ENCODE data around the gene FAF1.
"Not testable (repeated sequence)": the region's sequence is repeated elsewhere in the genome, so short reads cannot be mapped to it uniquely, and the experiment has no call there.

Gene FAF1

DNA sequence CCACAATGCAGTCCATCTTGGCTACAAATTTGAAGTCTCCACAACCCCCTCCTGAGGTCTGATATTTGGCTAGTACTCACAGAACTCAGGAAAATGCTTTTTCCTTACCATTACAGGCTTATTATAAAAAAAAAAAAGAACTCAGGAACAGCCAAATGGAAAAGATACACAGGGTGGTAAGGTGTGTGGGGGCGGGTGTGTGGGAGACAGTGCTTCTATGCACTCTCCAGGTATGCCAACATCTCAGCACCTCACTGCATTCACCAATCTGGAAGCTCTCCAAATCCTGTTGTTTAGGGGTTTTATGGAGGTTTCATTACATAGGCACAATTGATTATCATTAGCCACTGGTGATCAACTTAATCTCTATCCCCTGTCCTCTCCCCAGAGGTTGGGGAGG, 126.9 kb downstream of the FAF1 start:
- no peak for DNase-seq

- DNase-seq = no peak
Measured at GRCh38 chr1:50832167-50832566, 127.9 kb downstream of the FAF1 start.

- DNase-seq = no peak
Measured at GRCh38 chr1:50831300-50832061, 128.6 kb downstream of the FAF1 start.

GRCh38 chr1:50830621-50831020, 129.4 kb downstream of the FAF1 start:
- no peak for DNase-seq

DNA sequence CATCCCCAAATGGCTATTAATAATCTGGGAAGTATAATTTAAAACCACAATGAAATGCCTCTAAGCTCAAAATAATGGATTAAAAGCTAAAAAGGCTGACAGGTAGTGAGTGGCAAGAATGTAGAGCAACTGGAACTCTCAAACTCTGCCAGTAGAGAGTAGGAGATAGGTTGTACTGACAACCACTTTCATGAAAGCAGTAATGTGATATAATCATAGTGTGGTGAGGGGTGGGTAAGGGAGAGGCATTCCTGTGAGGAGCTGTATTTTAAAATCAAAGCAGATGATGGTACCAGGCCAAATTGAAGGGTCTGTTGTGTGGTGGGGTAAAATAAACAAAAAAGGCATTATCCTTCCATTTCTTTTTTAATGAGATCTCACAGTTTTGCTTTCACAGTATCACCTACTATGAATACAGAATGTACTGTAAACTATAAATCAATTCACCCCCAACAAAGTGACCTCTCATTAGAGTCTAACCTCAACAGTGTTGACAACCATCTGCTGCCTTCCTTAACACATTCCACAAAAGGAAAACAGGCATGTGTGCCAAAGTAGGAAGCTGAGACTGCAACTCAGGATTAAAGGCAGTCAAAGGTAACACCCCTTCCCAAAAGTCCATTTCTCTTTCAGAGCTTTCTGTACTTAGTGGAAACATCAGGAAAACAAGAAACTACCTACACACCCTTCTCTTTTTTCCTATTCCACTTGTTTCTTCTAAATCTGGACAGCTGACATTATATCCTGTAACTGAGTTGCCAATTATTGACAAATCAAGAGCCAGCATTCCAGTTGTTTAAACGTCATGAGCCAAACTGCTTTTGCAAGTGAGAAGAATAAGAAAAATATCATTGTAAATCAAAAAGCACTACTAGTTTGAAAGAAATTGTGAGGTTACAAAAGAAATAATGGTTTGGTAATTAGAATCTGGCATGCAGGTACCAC, 130.8 kb downstream of the FAF1 start:
- no peak for DNase-seq

GRCh38 chr1:50827546-50827945, 132.5 kb downstream of the FAF1 start:
- DNase-seq = no peak

GRCh38 chr1:50826792-50827191, 133.3 kb downstream of the FAF1 start:
- not testable (repeated sequence) for DNase-seq

- DNase-seq = no peak
Measured at GRCh38 chr1:50822035-50822776, 137.9 kb downstream of the FAF1 start.

- DNase-seq = no peak
Measured at GRCh38 chr1:50820545-50820944, 139.5 kb downstream of the FAF1 start.

DNA sequence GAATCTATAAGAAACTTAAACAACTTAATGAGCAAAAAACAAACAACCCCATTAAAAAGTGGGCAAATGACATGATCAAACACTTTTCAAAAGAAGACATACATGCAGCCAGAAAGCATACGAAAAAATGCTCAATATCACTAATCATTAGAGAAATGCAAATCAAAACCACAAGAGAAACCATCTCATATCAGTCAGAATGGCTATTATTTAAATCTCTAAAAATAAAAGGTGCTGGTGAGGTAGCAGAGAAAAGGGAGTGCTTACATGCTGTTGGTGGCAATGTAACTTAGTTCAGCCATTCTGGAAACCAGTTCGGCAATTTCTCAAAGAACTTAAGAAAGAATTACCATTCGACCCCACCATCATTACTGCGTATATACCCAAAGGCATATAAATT, 147.7 kb downstream of the FAF1 start:
- DNase-seq = no peak

GRCh38 chr1:50808296-50808695, 151.8 kb downstream of the FAF1 start:
- DNase-seq = no peak

GRCh38 chr1:50796272-50796671, 163.8 kb downstream of the FAF1 start:
- DNase-seq = no peak

DNA sequence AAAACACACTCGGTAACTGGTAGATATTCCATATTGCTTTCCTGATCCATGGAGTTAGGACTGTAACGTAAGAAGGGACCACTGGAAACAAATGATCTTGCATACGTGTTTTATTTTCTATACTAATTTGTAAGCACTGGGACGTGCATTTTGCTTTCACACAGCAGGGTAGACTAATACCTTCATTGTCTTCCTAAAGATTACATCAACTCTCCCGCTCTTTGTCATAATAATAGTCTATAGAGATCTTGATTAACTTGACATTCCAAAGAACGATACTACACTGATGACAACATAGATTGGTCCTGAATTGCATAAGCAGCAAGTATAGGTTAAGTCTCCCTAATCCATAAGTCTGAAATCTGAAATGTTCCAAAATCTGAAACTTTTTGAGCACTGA, 166.5 kb downstream of the FAF1 start:
- DNase-seq = no peak

GRCh38 chr1:50787266-50787665, 172.8 kb downstream of the FAF1 start:
- DNase-seq = no peak

- no peak for DNase-seq
Measured at GRCh38 chr1:50783286-50783685, 176.8 kb downstream of the FAF1 start.

DNA sequence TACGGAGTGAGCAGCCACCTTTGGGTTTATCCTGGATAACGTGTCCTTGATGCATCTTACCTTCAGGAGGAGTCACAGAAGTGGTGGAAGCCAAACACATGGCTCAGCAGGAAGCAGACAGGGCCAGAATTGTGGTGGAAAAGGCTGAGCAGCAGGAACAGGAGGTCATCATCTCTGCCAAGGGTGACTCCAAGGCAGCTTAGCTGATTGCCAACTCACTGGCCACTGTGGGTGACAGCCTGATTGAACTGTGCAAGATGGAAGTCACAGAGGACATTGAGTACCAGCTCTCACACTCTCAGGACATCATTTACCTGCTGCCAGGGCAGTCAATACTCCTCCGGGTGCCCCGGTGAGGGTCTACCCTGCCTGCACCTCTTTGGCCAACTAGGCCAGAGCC, 179.3 kb downstream of the FAF1 start:
- DNase-seq = no peak

GRCh38 chr1:50779801-50780200, 180.3 kb downstream of the FAF1 start:
- peak; percentile 2 to 35 for DNase-seq

- no peak for DNase-seq
Measured at GRCh38 chr1:50775740-50776139, 184.3 kb downstream of the FAF1 start.

GRCh38 chr1:50774759-50775351, 185.2 kb downstream of the FAF1 start:
- peak in 1 of 2 donors; percentile 49 for DNase-seq

GRCh38 chr1:50766688-50767087, 193.4 kb downstream of the FAF1 start:
- no peak for DNase-seq

GRCh38 chr1:50756543-50756942, 203.5 kb downstream of the FAF1 start:
- not testable (repeated sequence) for DNase-seq

GRCh38 chr1:50754764-50755163, 205.3 kb downstream of the FAF1 start:
- not testable (repeated sequence) for DNase-seq

Data from CD4-positive, alpha-beta T cell treated with Interleukin-1 beta for 1 hour (primary cell).